SJCRH30 (cell line): Measurements from ENCODE around the gene TFPI. TPM values are rescaled to one million over a fixed set of nuclear protein-coding genes. Genes with fewer than 3 reads are reported as not detected.
"Not testable (repeated sequence)": the region's sequence is repeated elsewhere in the genome, so short reads cannot be mapped to it uniquely, and the experiment has no call there.

Experiments used
- DNase-seq, 2 experiments: peaks; one replicate each; pipeline ENCODE4 v3.0.0-alpha.2; 2015 to 2020
- H3K27ac ChIP-seq: fragments of 250-450 bp; sonication (Bioruptor Pico); 2 replicates; pipeline ENCODE4 v1.5.1; 2020; ENCODE audit warnings: mild to moderate bottlenecking, moderate library complexity
- H3K27me3 ChIP-seq: fragments of 250-450 bp; sonication (Bioruptor Pico); 2 replicates; pipeline ENCODE4 v1.5.1; 2020; ENCODE audit warnings: mild to moderate bottlenecking, moderate library complexity
- H3K36me3 ChIP-seq: fragments of 250-450 bp; sonication (Bioruptor Pico); 2 replicates; pipeline ENCODE4 v1.5.1; 2020; ENCODE audit warnings: mild to moderate bottlenecking, moderate library complexity
- H3K4me1 ChIP-seq: fragments of 250-450 bp; sonication (Bioruptor Pico); 2 replicates; pipeline ENCODE4 v1.5.1; 2020; ENCODE audit warnings: mild to moderate bottlenecking, moderate library complexity
- H3K4me3 ChIP-seq: fragments of 250-450 bp; sonication (Bioruptor Pico); 2 replicates; pipeline ENCODE4 v1.5.1; 2020; ENCODE audit warnings: mild to moderate bottlenecking, moderate library complexity
- H3K9me3 ChIP-seq: fragments of 250-450 bp; sonication (Bioruptor Pico); replicated peaks from 2 replicates; pipeline ENCODE4 v1.5.1; 2020; ENCODE audit warnings: mild to moderate bottlenecking, moderate library complexity
- total RNA-seq: library from RNA; depleted of rRNA; stranded (reverse); fragments of >200 nt; shearing (Covaris generic); gene quantifications from 2 replicates; pipeline ENCODE4 v1.2.3, GENCODE V29; 2014

Gene TFPI
- total RNA-seq, 1 experiment from 2014 or later: 64.2 TPM

DNA sequence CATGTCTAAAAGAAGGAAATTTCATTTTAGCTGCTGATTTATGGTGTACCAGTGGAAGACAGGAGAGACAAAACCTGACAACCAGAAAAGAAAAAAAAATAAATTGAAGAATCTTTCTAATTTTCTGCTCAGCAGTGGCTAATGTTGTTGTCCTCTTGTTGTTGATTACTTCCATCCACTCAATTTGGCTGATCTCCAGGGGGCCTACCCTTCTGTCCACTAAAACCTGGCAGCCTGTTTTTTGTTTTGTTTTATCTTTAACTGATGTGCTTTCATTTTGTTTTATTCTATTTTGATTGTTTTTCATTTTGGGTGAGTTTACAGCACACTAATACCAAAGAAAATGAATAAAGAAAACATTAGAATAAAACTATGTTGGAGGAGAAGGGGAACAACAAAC is 27.4 kb downstream of the TFPI start:
- Histone ChIP-seq H3K4me1 (peaks cover 16% of the 10 kb centered on the region), H3K27me3 (no peaks in the 10 kb centered on the region), H3K4me3 (no peak overlapping the region), H3K36me3 (peaks cover 23% of the 10 kb centered on the region), H3K9me3 (peaks cover 3% of the 10 kb centered on the region; the same call in 1 of the 2 replicates), H3K27ac (peak overlapping the region; percentile 36)
- DNase-seq: no peak

DNA sequence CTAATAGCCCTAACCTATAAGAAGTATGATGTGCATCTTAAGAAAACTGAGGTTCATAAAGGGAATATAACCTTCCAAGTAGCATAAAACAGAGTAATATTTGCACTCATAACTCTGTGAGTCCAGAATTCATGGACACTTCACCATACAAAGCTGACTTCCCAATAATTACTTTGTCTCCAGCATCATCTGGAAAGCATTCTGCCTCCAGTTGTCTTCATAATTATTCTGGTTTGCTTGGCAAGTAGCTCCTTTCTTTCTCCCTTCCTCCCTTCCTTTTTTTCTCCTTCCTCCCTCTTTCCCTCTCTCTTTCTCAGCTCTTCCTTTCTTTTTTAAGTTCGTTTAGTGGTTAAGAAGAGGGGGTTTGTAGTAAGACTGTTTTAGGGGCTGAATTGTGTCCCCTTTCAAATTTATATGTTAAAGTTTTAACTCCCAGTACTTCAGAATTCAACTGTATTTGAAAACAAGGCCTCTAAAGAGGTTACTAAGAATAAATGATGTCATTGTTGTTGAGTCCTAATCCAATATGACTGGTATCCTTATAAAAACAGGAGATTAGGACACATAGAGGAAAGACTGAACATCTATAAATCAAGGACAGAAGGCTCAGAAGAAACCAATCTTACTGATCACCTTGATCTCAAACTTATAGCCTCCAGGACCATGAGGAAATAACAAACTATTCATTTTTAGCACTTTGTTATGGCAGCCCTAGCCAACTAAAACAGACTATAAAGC is 28.9 kb downstream of the TFPI start:
- Histone ChIP-seq H3K36me3 (peaks cover 31% of the 10 kb centered on the region), H3K4me3 (no peak overlapping the region), H3K9me3 (peaks cover 3% of the 10 kb centered on the region; the same call in 1 of the 2 replicates), H3K4me1 (peaks cover 16% of the 10 kb centered on the region), H3K27ac (no peak overlapping the region), H3K27me3 (no peaks in the 10 kb centered on the region)
- no peak for DNase-seq

DNA sequence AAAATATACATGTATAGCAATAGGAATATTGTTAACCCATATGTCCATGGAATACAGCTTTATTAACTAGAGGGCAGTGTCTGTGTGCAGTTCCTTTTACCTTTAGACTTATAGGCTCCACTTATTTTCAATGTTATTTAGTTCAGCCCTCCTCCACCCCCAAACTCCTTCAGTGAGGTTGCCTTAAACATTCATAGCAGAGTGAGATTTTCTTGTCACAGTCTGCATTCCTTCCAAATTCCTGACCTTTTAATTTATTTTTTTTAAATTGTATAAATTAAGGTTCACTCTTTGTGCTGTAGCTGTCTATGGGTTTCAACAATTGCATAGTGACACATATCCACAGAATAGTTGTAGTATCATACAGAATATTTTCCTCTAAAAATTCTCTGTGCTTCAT is 30.9 kb downstream of the TFPI start:
- Histone ChIP-seq H3K4me3 (no peak overlapping the region), H3K27me3 (no peaks in the 10 kb centered on the region), H3K9me3 (peaks cover 9% of the 10 kb centered on the region), H3K4me1 (peaks cover 16% of the 10 kb centered on the region), H3K27ac (no peak overlapping the region), H3K36me3 (peaks cover 41% of the 10 kb centered on the region)
- no peak for DNase-seq

DNA sequence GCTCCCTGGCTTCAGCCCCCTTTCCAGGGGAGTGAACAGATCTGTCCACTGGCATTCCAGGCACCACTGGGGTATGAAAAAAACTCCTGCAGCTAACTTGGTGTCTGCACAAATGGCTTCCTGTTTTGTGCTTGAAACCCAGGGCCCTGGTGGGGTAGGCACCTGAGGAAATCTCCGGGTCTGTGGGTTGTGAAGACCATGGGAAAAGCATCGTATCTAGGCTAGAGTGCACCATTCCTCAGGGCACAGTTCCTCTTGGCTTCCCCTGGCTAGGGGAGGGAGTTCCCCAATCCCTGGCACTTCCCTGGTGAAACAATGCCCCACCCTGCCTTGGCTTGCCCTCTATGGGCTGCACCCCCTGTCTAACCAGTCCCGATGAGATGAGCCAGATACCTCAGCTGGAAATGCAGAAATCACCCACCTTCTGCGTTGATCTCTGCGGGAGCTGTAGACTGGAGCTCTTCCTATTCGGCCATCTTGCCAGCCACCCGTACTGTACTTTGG is 34.1 kb downstream of the TFPI start:
- no peak overlapping the region for H3K27ac ChIP-seq
- H3K27me3 ChIP-seq: no peaks in the 10 kb centered on the region
- H3K4me1 ChIP-seq: no peaks in the 10 kb centered on the region
- H3K9me3 ChIP-seq: peaks cover 23% of the 10 kb centered on the region
- H3K4me3 ChIP-seq: no peak overlapping the region
- no peak for DNase-seq
- H3K36me3 ChIP-seq: peaks cover 38% of the 10 kb centered on the region

DNA sequence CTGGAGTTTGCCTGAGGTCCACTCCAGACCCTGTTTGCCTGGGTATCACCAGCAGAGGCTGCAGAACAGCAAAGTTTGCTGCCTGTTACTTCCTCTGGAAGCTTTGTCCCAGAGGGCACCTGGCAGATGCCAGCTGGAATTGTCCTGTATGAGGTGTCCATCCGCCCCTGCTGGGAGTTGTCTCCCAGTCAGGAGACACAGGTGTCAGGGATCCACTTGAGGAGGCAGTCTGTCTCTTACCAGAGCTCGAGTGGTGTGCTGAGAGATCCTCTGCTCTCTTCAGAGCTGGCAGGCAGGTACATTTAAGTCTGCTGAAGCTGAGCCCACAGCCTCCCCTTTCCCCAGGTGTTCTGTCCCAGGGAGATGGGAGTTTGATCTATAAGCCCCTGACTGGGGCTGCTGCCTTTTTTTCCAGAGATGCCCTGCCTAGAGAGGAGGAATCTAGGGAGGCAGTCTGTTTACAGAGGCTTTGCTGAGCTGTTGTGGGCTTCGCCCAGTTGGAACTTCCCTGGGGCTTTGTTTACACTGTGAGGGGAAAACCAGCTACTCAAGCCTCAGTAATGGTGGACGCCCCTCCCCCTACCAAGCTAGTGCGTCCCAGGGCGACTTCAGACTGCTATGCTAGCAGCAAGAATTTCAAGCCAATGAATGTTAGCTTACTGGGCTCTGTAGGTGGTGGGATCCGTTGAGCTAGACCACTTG is 34.7 kb downstream of the TFPI start:
- no peak overlapping the region for H3K4me3 ChIP-seq
- no peak for DNase-seq
- H3K27ac ChIP-seq: no peak overlapping the region
- no peaks in the 10 kb centered on the region for H3K27me3 ChIP-seq
- H3K4me1 ChIP-seq: peaks cover 2% of the 10 kb centered on the region
- peaks cover 38% of the 10 kb centered on the region for H3K36me3 ChIP-seq
- H3K9me3 ChIP-seq: peaks cover 23% of the 10 kb centered on the region

DNA sequence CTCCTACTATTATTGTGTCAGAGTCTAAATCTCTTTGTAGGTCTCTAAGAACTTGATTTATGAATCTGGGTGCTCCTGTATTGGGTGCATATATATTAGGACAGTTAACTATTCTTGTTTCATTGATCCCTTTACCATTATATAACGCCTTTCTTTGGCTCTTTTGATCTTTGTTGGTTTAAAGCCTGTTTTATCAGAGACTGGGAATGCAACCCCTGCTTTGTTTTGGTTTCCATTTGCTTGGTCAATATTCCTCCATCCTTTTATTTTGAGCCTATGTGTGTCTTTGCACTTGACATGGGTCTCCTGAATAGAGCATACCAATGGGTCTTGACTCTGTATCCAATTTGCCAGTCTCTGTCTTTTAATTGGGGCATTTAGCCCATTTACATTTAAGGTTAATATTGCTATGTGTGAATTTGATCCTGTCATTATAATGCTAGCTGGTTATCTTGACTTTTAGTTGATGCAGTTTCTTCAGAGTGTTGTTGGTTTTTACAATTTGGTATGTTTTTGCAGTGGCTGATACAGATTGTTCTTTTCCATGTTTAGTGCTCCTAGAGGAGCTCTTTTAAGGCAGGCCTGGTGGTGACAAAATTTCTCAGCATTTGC is 36.4 kb downstream of the TFPI start:
- H3K36me3 ChIP-seq: peaks cover 30% of the 10 kb centered on the region
- not testable (repeated sequence) for H3K27ac ChIP-seq, H3K4me1 ChIP-seq, H3K4me3 ChIP-seq, H3K27me3 ChIP-seq, DNase-seq
- H3K9me3 ChIP-seq: peaks cover 25% of the 10 kb centered on the region

DNA sequence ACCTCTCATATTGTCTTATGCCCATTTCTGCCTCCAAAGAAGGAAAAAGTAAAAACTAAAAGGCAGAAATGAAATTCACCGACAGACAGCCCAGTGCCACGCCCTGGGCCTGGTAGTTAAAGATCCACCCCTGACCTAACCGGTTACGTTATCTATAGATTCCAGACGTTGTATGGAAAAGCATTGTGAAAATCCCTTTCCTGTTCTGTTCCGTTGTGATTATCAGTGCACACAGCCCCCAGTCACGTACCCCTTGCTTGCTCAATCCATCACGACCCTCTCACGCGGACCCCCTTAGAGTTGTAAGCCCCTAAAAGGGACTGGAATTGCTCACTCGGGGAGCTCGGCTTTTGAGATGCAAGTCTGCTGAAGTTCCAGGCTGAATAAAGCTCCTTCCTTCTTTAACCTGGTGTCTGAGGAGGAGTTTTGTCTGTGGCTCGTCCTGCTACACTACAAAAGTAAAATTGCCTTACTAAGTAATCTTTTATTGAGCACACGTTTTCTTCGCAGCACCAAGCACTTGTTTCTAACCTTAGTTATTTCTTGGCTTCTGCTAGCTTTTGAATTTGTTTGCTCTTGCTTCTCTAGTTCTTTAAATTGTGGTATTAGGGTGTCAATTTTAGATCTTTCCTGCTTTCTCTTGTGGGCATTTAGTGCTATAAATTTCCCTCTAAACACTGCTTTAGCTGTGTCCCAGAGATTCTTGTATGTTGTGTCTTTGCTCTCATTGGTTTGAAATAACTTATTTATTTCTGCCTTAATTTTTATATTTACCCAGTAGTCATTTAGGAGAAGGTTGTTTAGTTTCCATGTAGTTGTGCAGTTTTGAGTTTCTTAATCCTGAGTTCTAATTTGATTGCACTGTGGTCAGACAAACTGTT is 37.4 kb downstream of the TFPI start:
- DNase-seq, H3K27ac ChIP-seq, H3K4me3 ChIP-seq, H3K27me3 ChIP-seq, H3K4me1 ChIP-seq: not testable (repeated sequence)
- H3K36me3 ChIP-seq: peaks cover 24% of the 10 kb centered on the region
- H3K9me3 ChIP-seq: peaks cover 25% of the 10 kb centered on the region

DNA sequence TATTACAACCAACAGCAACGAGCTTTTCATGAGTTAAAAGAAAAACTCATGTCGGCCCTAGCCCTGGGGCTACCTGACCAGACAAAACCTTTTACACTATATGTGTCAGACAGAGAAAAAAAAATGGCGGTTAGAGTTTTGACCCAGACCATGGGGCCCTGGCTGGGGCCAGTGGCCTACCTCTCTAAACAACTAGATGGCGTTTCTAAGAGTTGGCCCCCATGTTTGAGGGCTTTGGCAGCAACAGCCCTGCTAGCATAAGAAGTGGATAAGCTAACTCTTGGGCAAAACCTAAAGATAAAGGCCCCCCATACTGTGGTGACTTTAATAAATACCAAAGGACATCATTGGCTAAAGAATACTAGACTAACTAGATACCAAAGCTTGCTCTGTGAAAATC is 39.3 kb downstream of the TFPI start:
- no peak overlapping the region for H3K4me3 ChIP-seq
- H3K4me1 ChIP-seq: peaks cover 7% of the 10 kb centered on the region
- peaks cover 12% of the 10 kb centered on the region for H3K36me3 ChIP-seq
- DNase-seq: no peak
- H3K9me3 ChIP-seq: peaks cover 30% of the 10 kb centered on the region
- no peaks in the 10 kb centered on the region for H3K27me3 ChIP-seq
- H3K27ac ChIP-seq: no peak overlapping the region

DNA sequence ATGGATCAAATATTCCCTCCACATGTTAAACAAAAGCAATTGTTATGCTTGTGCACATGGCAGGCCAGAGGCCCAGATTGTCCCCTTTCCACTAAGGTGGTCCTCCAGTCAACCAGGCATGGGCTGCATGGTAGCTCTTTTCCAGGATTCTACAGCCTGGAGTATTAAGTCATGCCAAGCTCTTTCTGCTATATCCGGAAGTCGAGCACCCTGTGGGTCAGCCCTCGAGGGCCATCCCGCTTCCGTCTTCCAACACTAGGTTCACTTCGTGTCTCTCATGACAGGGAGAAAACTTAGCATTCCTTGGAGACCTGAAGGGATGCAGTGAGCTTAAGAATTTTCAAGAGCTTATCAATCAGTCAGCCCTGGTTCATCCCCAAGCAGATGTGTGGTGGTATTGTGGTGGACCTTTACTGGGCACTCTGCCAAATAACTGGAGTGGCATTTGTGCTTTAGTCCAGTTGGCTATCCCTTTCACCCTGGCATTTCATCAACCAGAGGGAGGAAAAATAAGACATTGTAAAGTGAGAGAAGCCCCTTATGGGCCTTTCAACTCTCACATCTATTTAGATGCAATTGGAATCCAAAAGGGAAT is 39.9 kb downstream of the TFPI start:
- peak; percentile 74 to 81 for DNase-seq
- H3K4me3 ChIP-seq, H3K36me3 ChIP-seq, H3K27ac ChIP-seq, H3K4me1 ChIP-seq, H3K27me3 ChIP-seq: not testable (repeated sequence)
- peaks cover 31% of the 10 kb centered on the region for H3K9me3 ChIP-seq

DNA sequence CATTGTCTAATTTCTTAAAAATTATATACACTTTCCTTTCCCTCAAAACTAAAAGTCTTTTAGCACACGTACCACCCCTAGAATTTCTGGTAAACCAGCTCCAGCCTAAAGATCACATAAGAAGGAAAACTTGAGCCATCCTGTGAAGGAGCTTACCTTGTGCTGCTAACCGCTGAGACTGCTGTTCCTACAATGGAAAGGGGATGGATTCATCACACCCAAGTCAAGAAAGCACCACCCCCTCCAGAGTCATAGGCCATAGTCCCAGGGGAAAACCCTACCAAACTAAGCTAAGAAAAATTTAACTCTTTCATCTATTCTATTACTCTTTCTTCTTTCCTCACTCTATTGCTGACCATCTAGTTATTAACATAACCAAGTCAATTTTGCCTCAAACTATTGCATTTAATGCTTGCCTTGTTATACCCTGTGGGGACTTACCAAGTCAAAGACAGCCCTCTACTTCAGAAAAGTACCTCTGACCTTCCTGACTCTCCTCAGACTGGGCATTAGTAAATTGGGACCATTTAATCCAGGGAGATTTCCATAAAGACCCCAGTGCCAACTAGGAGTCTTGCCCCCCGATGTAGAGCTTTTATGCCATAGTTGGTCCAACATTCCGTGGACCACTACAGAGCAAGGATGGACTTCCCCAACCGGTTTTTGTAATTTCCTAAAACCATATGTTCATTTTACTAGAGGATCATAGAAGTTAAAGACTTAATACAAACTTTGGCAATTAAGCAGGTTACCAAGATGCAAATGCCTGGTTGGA is 40.6 kb downstream of the TFPI start:
- DNase-seq, H3K4me3 ChIP-seq, H3K4me1 ChIP-seq, H3K36me3 ChIP-seq, H3K27ac ChIP-seq, H3K27me3 ChIP-seq: not testable (repeated sequence)
- peaks cover 28% of the 10 kb centered on the region for H3K9me3 ChIP-seq

DNA sequence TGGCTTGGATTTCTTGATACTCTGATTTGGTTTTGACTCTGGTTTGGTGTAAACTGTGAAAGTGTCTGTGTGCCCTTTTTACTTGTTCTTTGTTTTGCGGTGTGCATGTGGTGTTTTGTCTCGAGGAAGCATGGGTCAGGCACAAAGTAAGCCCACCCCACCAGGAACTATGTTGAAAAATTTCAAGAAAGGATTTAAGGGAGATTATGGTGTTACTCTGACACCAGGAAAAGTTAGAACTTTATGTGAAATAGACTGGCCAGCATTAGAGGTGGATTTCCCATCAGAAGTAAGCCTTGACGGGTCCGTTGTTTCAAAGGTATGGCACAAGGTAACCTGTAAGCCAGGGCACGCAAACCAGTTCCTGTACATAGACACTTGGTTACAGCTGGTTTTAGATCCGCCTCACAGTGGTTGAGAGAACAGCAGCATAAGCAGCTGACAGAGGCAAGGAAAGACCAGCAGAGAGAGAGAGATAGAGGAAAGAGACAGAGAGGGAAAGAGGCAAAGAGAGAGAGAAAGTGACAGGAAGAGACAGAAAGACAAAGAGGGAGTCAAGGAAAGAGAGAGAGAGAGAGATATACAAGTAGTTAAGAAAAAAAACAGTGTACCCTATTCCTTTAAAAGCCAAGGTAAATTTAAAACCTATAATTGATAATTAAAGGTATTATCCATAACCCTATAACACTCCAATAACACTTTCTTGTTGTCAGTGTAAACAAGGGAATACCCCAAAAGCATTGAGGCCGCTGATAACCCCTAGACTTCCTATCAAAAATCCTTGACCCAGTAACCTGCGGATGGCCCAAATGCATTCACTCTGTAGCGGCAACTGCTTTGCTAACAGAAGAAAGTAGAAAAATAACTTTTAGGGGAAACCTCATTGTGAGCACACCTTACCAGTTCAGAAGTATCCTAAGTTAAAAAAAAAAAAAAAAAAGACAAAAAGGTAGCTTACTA is 42.6 kb downstream of the TFPI start:
- DNase-seq: no peak
- H3K27me3 ChIP-seq: no peaks in the 10 kb centered on the region
- H3K27ac ChIP-seq: no peak overlapping the region
- peaks cover 7% of the 10 kb centered on the region for H3K4me1 ChIP-seq
- no peak overlapping the region for H3K4me3 ChIP-seq
- H3K36me3 ChIP-seq: peaks cover 4% of the 10 kb centered on the region
- H3K9me3 ChIP-seq: peaks cover 11% of the 10 kb centered on the region

DNA sequence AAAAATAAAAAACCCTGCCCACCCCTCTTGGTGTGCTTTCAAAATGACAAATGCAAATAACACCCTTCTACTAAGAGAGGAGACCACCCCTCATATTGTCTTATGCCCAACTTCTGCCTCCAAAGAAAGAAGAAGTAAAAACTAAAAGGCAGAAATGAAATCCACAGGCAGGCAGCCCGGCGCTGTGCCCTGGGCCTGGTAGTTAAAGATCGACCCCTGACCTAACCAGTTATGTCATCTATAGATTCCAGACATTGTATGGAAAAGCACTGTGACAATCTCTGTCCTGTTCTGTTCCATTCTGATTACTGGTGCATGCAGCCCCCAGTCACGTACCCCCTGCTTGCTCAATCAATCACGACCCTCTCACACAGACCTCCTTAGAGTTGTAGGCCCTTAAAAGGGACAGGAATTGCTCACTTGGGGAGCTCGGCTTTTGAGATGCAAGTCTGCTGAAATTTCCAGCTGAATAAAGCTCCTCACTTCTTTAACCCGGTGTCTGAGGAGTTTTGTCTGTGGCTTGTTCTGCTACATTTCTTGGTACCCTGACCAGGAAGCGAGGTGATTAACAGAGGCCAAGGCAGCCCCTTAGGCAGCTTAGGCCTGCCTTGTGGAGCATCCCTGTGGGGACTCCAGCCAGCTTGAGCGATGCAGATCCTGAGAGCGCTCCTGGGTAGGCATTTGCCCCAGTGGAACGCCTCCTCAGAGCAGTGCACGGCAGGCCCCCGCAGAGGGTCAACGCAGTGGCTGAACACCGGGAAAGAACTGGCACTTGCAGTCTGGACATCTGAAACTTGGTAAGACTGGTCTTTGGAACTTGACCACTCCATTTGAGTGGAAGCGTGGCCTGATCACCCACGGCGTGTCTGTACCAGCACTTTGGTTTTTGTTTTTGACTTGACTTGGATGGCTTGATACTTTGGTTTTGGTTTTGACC is 43.5 kb downstream of the TFPI start:
- not testable (repeated sequence) for H3K4me3 ChIP-seq, H3K27me3 ChIP-seq, DNase-seq, H3K4me1 ChIP-seq, H3K36me3 ChIP-seq, H3K27ac ChIP-seq
- H3K9me3 ChIP-seq: peaks cover 11% of the 10 kb centered on the region
